MG63 (cell line): ENCODE data around the gene MBOAT2. TPM values are rescaled to one million over a fixed set of nuclear protein-coding genes. Genes with fewer than 3 reads are reported as not detected.
"Not testable (repeated sequence)": the region's sequence is repeated elsewhere in the genome, so short reads cannot be mapped to it uniquely, and the experiment has no call there.

Experiments
- DNase-seq: peaks from one replicate; pipeline ENCODE4 v3.0.0-alpha.2; 2020
- H3K27me3 ChIP-seq: fragments of 250-450 bp; sonication (Bioruptor Pico); 2 replicates; pipeline ENCODE4 v1.5.1; 2020; ENCODE audit warnings: mild to moderate bottlenecking, moderate library complexity
- H3K36me3 ChIP-seq: fragments of 250-450 bp; sonication (Bioruptor Pico); 2 replicates; pipeline ENCODE4 v1.5.1; 2020; ENCODE audit warnings: mild to moderate bottlenecking, moderate library complexity
- H3K4me3 ChIP-seq: fragments of 250-450 bp; sonication (Bioruptor Pico); 2 replicates; pipeline ENCODE4 v1.5.1; 2020; ENCODE audit warnings: mild to moderate bottlenecking, moderate library complexity
- H3K9me3 ChIP-seq: fragments of 250-450 bp; sonication (Bioruptor Pico); 2 replicates; pipeline ENCODE4 v1.5.1; 2020; ENCODE audit warnings: mild to moderate bottlenecking, moderate library complexity
- total RNA-seq: library from RNA; depleted of rRNA; stranded (reverse); fragments of >200 nt; shearing (Covaris generic); gene quantifications from 2 replicates; pipeline ENCODE4 v1.2.3, GENCODE V29; 2014; ENCODE audit warnings: low replicate concordance

MBOAT2 gene
- total RNA-seq, 1 experiment from 2014 or later = 40.0 TPM

DNA sequence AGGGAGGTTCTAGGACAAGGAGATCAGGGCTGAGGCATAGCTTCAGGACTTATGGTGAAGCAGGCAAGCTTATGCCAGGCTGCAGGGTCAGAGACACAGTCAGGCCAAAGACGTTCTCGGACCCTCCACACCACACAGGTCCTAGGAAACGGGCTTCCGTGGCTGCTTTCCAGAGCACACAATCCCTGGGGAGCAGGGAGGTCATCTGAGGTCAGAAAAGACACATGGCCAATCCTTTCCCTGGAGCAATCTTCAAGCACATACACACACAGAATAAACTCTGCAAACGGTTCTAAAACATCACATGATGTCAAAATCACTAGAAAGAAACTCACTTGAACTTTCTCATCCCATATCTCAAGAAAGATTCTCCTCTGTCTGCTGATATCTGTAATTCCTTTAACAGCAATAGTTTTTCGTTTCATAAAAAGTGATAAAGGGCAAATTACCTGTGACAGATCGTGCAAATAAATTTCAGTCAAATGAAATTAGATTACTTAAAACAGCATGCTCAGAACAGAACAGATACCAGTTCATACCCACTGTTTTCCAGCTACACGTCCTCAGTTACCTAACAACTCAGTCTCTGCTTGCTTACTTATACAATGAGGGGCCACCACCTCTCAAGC is 63.9 kb downstream of the MBOAT2 start:
- Histone ChIP-seq H3K4me3 (no peak overlapping the region), H3K9me3 (no peaks in the 10 kb centered on the region), H3K36me3 (peaks cover 22% of the 10 kb centered on the region), H3K27me3 (no peaks in the 10 kb centered on the region)
- no peak for DNase-seq

DNA sequence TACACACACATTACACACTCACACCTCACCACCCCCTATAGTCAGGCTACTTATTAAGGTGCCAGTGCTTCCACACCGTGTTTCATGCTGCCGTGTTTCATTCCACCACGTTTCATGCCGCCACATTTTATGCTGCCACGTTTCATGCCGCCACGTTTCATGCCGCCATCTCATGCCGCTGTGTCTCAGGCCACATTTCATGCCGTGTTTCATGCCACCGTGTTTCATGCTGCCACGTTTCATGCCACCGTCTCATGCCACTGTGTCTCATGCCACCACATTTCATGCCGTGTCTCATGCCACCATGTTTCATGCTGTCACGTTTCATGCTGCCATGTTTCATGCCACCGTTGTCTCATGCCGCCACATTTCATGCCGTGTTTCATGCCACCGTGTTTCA is 65.1 kb downstream of the MBOAT2 start:
- Histone ChIP-seq H3K27me3 (no peaks in the 10 kb centered on the region), H3K4me3 (no peak overlapping the region), H3K36me3 (peaks cover 31% of the 10 kb centered on the region), H3K9me3 (no peaks in the 10 kb centered on the region; the same call in 1 of the 2 replicates)
- no peak for DNase-seq

DNA sequence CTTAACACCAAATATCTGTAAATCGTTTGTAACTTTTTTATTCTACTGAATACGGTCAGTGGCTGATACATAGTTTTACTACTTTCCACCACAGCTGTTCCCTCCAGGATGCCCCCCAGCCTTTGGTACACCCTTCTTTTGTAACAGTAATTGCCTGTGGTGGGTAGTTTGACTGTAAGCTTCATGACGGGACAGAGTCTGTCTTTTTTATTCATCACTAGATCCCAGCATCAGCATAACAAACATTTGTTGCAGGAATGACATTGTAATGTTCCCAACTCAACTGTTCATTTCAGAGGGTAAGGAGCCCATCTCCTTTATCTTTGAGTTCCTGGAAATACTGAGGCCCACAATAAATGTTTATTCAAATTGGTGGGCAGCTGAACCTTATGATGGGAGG is 67.5 kb downstream of the MBOAT2 start:
- H3K36me3 ChIP-seq = peaks cover 32% of the 10 kb centered on the region
- no peak for DNase-seq
- H3K27me3 ChIP-seq = no peaks in the 10 kb centered on the region
- no peak overlapping the region for H3K4me3 ChIP-seq
- H3K9me3 ChIP-seq = no peaks in the 10 kb centered on the region; the same call in 1 of the 2 replicates

GRCh38 chr2:8934338-8934737 is 69.1 kb downstream of the MBOAT2 start:
- Histone ChIP-seq H3K9me3 (no peaks in the 10 kb centered on the region; the same call in 1 of the 2 replicates), H3K4me3 (no peak overlapping the region), H3K27me3 (no peaks in the 10 kb centered on the region), H3K36me3 (peaks cover 29% of the 10 kb centered on the region)
- no peak for DNase-seq

DNA sequence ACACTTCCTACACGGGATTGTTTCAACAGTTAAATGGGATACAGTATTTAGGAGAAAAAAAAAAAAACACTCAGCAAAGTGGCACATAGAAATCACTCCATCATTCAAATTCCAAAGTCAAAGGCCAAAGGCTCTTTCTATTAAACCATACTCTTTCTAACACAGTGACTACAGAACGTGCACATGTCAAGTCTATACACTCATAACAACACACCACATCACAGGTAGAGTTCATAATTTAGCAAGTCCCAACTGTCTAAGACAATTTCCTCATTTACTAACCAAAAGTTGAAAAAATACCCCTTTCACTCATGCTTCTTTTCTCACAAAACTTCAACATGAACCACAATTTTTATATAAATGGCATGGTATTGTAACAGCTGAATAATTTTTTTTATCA is 70.8 kb downstream of the MBOAT2 start:
- DNase-seq = no peak
- Histone ChIP-seq H3K36me3 (peaks cover 18% of the 10 kb centered on the region), H3K27me3 (no peaks in the 10 kb centered on the region), H3K9me3 (no peaks in the 10 kb centered on the region; the same call in 1 of the 2 replicates), H3K4me3 (no peak overlapping the region)

DNA sequence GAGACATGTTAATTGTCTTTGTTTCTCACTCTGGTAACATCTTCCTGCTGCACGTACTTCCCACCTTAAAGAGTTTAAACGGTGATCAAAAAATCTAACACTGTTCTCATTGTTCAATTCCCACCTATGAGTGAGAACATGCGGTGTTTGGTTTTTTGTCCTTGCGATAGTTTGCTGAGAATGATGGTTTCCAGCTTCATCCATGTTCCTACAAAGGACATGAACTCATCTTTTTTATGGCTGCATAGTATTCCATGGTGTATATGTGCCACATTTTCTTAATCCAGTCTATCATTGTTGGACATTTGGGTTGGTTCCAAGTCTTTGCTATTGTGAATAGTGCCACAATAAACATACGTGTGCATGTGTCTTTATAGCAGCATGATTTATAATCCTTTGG is 73.3 kb downstream of the MBOAT2 start:
- H3K9me3 ChIP-seq, H3K27me3 ChIP-seq, H3K4me3 ChIP-seq, DNase-seq: not testable (repeated sequence)
- H3K36me3 ChIP-seq = peaks cover 18% of the 10 kb centered on the region

- no peaks in the 10 kb centered on the region; the same call in 1 of the 2 replicates for H3K9me3 ChIP-seq
- no peak overlapping the region for H3K4me3 ChIP-seq
- peaks cover 12% of the 10 kb centered on the region for H3K36me3 ChIP-seq
- no peak for DNase-seq
- H3K27me3 ChIP-seq = no peaks in the 10 kb centered on the region
Measured at GRCh38 chr2:8929128-8929527, 74.4 kb downstream of the MBOAT2 start.

GRCh38 chr2:8927510-8928455 is 75.7 kb downstream of the MBOAT2 start:
- no peaks in the 10 kb centered on the region for H3K9me3 ChIP-seq
- peaks cover 7% of the 10 kb centered on the region for H3K36me3 ChIP-seq
- no peak for DNase-seq

DNA sequence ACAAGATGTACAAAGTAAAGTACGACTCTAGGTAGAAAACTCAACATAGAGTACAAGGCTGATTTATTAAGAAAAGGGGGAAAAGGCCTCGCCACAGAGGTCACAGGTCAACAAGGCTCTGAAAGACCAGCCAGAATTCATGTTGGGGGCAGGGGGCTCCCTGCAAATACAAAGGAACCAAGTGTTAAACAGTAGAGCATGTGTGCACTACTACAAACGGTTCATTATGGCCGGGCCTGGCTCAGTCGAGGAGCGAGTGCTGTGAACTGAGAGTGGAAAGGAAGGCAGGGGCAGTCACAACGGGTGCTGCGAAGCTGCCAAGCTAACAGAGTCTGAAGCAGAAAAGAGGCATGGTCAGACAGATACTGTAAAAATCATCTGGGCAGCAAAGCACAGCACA is 77.1 kb downstream of the MBOAT2 start:
- Histone ChIP-seq H3K36me3 (peaks cover under 1% of the 10 kb centered on the region; the same call in 1 of the 2 replicates), H3K9me3 (no peaks in the 10 kb centered on the region), H3K27me3 (no peaks in the 10 kb centered on the region), H3K4me3 (no peak overlapping the region)
- no peak for DNase-seq

More at GRCh38 chr2:8927510-8928455, 75.7 kb downstream of the MBOAT2 start:
- H3K27me3 ChIP-seq = no peaks in the 10 kb centered on the region
- no peak overlapping the region for H3K4me3 ChIP-seq

DNA sequence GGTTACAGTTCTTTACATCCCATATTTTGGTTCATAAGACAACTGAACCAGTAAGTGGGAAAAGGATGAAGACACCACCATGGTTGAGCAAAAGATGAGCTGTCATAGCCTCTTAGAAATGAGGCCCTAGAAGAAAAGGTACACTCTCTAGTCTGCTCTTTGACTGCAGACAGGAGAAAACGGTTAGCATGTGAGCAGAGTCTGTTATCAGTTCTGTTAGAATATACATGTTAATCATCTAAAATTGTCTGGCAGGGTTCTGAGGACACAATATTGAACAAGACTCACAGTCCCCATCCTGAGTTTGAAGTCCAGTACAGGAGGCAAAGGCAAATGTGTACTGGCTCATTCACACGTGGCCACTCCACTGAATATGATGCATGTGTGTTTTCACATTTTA is 78.1 kb downstream of the MBOAT2 start:
- no peak overlapping the region for H3K4me3 ChIP-seq
- no peaks in the 10 kb centered on the region; the same call in 1 of the 2 replicates for H3K36me3 ChIP-seq
- no peaks in the 10 kb centered on the region for H3K9me3 ChIP-seq
- no peaks in the 10 kb centered on the region for H3K27me3 ChIP-seq
- no peak for DNase-seq

DNA sequence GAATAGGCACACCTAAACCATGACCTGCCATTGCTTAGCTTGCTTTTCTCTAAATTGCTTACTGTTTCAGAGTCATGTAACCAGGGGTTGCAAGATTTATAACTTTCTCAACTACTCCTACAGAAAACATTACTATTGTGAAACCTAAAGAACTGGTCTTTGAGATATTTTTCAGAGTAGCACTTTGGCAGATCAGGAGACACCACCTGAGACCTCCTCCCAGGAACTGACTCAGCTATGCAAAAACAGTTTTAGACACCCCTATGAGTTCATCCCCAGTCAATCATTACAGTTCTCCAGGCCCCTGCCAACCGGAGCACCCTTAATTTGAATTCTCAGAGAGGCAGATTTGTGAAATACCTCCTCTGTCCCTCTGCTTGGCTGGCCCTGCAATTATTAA is 80.3 kb downstream of the MBOAT2 start:
- Histone ChIP-seq H3K9me3 (no peaks in the 10 kb centered on the region), H3K4me3 (no peak overlapping the region), H3K36me3 (no peaks in the 10 kb centered on the region; the same call in 1 of the 2 replicates), H3K27me3 (no peaks in the 10 kb centered on the region)
- no peak for DNase-seq

DNA sequence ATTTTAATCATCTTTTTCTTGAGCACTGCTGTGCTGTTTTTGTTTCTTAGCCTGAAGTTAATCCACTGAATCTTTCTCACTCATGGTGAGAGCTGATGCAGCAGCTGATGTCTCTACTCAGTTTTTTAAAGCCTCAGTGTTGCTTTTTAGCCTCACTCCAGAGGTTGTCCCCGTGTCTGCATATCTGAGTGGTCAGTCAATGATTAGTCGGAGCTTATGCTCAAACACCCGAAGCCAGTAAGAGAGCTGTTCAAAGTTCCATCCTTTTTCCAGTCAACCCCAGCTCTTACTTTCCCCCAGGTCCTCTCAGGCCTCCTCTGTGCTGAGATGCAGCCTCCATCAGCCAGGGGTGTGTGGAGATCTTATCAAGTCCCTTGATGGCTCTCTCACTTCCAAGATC is 81.1 kb downstream of the MBOAT2 start:
- Histone ChIP-seq H3K9me3 (no peaks in the 10 kb centered on the region), H3K36me3 (no peaks in the 10 kb centered on the region; the same call in 1 of the 2 replicates), H3K4me3 (no peak overlapping the region), H3K27me3 (no peaks in the 10 kb centered on the region)
- no peak for DNase-seq

GRCh38 chr2:8918412-8918811 is 85.1 kb downstream of the MBOAT2 start:
- Histone ChIP-seq H3K9me3 (peaks cover 5% of the 10 kb centered on the region), H3K4me3 (no peak overlapping the region), H3K27me3 (no peaks in the 10 kb centered on the region), H3K36me3 (peaks cover 3% of the 10 kb centered on the region; the same call in 1 of the 2 replicates)
- DNase-seq = no peak

- Histone ChIP-seq H3K4me3 (no peak overlapping the region), H3K9me3 (peaks cover 9% of the 10 kb centered on the region), H3K27me3 (no peaks in the 10 kb centered on the region), H3K36me3 (peaks cover 7% of the 10 kb centered on the region)
- no peak for DNase-seq
Measured at GRCh38 chr2:8915941-8916340, 87.5 kb downstream of the MBOAT2 start.

DNA sequence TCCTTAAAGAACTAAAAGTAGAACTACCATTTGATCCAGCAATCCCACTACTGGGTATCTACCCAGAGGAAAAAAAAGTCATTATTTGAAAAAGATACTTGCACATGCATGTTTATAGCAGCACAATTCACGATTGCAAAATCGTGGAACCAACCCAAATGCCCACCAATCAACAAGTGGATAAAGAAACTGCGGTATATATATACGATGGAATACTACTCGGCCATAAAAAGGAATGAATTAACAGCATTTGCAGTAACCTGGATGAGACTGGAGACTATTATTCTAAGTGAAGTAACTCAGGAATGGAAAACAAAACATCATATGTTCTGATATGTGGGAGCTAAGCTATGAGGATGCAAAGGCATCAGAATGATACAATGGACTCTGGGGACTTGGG is 89.7 kb downstream of the MBOAT2 start:
- not testable (repeated sequence) for H3K36me3 ChIP-seq, H3K4me3 ChIP-seq, H3K27me3 ChIP-seq, DNase-seq
- peaks cover 12% of the 10 kb centered on the region for H3K9me3 ChIP-seq

DNA sequence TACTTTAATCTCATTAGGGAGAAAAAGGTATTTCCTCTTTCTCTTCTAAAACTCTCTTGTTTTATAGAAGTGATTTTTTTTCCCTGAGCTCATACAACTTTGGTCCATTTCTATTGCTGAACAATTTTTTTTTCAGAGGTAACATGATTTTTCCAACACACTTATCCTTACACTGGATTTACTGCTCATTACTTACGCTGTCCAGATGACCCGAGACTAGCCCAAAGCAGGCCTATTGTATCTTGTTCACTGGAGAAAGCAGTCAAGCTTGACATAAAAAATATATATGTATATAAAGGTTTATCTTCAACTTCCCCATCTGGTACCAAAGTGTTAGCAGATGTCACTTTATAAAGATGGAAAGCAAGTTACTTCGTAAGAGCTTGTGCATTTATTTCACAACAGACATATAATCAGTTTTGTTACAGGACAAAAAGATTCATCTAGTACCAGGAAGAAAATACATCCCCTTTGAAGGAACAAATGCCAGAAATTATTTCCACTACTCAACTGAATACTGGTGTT is 95.7 kb downstream of the MBOAT2 start:
- H3K36me3 ChIP-seq = peaks cover 28% of the 10 kb centered on the region
- H3K9me3 ChIP-seq = peaks cover 6% of the 10 kb centered on the region

DNA sequence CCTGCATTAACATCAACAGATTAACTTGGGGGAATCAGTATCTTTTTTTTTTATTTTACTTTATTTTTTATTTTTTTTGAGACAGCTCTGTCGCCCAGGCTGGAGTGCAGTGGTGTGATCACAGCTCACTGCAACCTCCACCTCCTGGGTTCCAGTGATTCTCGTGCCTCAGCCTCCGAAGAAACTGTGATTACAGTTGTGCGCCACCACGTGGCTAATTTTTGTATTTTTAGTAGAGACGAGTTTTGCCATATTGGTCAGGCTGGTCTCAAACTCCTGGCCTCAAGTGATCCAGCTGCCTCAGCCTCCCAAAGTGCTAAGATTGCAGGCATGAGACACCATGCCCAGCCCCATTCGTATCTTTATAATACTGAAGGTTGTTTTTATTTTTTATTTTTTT is 99.6 kb downstream of the MBOAT2 start:
- H3K36me3 ChIP-seq = peaks cover 32% of the 10 kb centered on the region
- H3K27me3 ChIP-seq, H3K9me3 ChIP-seq, DNase-seq, H3K4me3 ChIP-seq: not testable (repeated sequence)

More for the DNA sequence above, 95.7 kb downstream of the MBOAT2 start:
- no peaks in the 10 kb centered on the region for H3K27me3 ChIP-seq
- no peak overlapping the region for H3K4me3 ChIP-seq
- no peak for DNase-seq
